Stimulated activated CD8-positive, alpha-beta memory T cell treated with anti-CD3 and anti-CD28 coated beads, Interleukin-4, amount 100 ng/mL, for 4 hours (primary cell): Measurements from ENCODE around the gene OPN4.
"Not testable (repeated sequence)": the region's sequence is repeated elsewhere in the genome, so short reads cannot be mapped to it uniquely, and the experiment has no call there.

Experiments used
- DNase-seq, 2 donors: peaks; one replicate each; pipeline ENCODE4 v3.0.0-alpha.2; 2020; ENCODE audit warnings: low read depth in 2 of 2, low spot score in 1 of 2

Gene OPN4, protein sequence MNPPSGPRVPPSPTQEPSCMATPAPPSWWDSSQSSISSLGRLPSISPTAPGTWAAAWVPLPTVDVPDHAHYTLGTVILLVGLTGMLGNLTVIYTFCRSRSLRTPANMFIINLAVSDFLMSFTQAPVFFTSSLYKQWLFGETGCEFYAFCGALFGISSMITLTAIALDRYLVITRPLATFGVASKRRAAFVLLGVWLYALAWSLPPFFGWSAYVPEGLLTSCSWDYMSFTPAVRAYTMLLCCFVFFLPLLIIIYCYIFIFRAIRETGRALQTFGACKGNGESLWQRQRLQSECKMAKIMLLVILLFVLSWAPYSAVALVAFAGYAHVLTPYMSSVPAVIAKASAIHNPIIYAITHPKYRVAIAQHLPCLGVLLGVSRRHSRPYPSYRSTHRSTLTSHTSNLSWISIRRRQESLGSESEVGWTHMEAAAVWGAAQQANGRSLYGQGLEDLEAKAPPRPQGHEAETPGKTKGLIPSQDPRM

DNA sequence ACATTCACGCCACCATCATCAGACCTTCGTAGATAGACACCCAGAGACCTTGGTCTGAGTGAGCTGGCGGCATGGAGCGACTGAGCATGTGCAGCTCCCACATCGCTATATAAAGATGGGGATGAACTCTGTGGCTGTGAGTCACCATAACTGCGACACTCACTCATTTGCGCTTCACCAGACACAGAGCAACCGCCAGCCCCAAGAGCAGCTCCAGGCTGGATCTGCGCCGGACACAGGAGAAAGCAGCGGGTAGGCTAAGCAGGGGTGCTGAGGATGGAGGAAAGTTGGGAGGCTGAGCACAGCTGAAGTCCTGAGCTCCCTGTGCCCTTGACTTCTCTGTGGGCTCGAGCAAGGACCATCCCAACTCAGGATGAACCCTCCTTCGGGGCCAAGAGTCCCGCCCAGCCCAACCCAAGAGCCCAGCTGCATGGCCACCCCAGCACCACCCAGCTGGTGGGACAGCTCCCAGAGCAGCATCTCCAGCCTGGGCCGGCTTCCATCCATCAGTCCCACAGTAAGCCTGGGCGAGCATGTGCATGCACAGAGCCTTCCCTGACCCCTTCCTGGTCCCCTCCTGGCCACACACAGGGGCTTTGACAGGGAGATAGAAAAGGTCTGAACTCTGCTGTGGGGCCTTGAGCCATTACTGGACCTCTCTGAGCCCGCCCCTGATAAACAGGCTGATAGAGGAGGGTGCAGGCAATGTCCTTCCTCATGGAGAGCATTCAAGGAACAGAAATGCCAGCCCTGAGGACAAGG, at the start of gene OPN4:
OPN4 (plus strand) TSS at position 137 of the 762 bp plus-strand sequence; CDS start at position 374, 237 bp downstream.
- no peak for DNase-seq

- no peak for DNase-seq
Measured at GRCh38 chr10:86607674-86608073, 46.7 kb upstream of the OPN4 start.

- DNase-seq = no peak
Measured at GRCh38 chr10:86609920-86610319, 44.4 kb upstream of the OPN4 start.

DNA sequence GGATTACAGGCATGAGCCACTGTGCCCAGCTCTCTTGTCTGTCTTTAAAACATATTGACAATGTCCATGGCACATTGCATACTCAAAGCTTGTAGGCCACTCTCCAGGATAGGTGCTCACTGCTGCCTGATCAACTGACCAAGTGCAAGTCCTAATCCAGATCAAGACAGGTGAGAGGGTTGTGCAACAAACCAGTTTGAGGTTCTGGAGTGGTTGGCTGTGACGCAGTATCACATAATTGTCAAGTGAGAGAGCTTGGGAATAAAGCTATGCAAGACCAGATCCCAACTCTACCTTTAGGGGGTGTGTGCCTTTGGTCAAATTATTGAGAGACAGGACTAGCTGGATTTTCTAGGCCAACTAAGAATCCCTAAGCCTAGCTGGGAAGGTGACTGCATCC, 43.0 kb upstream of the OPN4 start:
- DNase-seq = no peak

- DNase-seq = no peak
Measured at GRCh38 chr10:86613096-86613495, 41.3 kb upstream of the OPN4 start.

DNA sequence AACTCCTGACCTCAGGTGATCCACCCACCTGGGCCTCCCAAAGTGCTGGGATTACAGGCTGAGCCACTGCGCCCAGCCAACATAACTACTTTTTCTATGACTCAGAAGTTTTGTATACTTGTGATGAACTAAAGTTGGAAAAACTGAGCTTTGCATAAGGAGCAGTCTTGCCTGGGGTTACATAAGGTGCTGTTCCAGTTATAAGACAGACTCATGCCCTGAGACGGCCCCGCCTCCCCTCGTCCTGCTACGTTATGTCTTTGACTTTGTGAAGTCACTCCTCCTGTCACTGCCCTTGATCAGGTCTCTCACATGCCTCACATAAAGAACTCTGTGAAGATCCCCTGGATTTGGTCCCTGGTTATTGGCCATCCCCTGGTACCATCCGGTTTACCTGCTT, 40.4 kb upstream of the OPN4 start:
- DNase-seq = no peak

DNA sequence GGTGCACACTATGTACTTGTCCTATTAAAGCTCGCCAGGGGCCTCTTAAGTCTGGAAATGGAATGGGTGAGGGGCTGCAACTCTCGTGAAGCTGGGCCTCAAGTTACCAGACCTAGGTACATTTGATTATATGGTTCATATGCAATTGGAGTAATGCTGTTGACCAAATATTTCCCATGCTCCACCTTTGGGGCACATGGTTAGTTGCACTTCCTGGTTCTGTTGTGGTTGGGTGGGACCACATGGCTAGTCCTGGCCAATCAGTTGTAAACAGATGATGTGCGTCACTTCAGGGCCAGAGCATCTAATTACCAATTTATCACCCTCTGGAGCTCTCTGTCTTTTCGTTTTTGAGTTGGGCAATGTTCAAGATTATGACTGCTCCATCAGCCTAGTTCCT, 39.5 kb upstream of the OPN4 start:
- no peak for DNase-seq

DNA sequence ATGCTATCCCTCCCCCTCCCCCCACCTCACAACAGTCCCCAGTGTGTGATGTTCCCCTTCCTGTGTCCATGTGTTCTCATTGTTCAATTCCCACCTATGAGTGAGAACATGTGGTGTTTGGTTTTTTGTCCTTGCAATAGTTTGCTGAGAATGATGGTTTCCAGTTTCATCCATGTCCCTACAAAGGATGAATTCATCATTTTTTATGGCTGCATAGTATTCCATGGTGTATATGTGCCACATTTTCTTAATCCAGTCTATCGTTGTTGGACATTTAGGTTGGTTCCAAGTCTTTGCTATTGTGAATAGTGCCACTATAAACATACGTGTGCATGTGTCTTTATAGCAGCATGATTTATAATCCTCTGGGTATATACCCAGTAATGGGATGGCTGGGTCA, 37.1 kb upstream of the OPN4 start:
- DNase-seq = not testable (repeated sequence)

- no peak for DNase-seq
Measured at GRCh38 chr10:86628311-86628710, 26.0 kb upstream of the OPN4 start.

- no peak for DNase-seq
Measured at GRCh38 chr10:86630079-86630478, 24.3 kb upstream of the OPN4 start.

DNA sequence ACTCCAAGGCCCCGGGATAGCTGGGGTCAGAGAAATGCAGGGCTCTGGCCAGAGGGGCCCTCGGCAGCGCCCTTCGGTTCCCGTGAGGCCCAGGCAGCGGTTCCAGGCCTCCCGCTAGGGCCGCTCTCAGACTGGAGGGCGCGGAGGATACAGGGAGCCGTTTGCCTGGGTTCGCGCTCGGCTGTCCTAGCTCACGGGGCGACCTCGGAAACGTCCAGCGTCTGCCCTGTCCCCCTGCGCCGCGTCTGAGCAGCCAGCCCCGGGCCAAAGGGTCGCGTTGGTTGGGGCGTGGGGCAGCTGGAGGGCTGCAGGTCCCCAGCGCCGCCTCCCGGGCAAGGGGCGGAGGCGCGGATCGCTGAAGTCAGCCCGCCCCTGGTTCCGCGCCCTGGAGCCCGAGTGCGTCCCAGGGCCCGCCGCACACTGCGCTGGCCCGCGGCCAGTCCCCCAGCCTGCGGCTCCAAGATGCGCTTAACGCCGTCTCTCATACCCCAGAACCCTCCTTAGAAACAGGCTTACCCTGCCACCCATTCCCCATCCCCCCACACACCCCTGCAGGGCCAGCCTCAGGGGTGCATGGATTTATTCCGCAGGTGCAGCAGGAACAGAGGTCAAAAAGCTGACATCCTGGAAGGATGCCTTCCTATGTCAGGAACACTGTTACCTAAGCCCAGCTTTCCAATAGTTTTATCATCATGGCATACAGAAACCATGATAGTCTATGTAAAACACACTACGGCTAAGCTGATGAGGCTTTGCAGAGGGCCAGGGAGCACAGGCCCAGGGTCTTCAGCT, 22.1 kb upstream of the OPN4 start:
- DNase-seq = no peak

DNA sequence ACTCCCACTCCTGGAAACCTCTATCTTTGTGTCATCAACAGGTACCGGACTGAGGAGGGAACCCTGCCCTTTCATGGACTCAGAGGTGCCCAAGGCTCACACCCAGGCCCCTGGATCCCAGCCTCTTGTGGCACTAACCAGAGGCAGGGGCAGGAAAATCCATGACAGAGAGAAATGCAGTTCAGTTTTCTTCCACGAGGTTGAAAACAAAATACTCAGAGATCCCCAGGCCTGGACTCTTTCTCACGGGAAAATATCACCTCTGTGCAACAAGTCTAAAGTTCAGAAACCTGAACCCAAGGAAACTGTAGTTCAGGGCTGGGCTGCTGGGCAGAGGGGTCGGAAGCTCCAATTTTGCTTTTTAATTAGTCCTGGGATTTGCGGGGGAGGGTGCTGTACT, 21.4 kb upstream of the OPN4 start:
- DNase-seq = no peak

DNA sequence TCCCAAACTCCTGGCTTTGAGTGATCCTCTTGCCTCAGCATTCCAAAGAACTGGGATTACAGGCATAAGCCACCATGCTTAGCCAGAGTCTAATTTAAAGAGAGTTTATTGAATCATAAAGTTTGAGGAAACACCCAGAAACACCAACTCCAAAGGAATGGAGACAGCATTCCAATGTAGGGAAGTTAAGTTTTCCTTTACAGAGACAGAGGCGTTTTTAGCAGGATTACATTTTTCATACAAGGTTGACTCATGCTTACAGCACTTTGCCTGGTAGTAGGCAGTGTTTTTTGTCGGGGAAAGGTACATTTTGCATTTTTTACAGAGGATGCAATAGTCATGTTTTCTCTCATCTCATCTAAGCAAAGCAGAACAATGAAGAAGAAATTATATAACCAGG, 18.9 kb upstream of the OPN4 start:
- DNase-seq = no peak

DNA sequence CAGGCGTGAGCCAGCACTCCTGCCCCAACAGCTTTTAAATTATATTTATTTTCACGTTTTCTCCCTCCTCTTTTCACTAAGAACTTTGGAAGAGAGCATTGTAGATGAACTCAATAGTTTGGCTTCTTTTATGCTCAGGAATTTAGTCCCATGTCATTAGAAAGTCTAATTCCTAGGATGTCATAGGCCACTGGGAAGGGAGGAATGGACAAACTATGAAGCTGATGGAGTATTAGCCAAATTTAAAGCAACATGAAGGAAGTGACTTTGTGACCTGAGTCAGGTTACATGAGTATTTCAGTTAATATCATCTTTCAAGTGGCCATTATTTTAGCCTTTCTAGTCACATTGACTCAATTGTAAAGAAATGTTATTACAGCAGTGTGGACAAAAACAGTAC, 18.0 kb upstream of the OPN4 start:
- DNase-seq = no peak

DNA sequence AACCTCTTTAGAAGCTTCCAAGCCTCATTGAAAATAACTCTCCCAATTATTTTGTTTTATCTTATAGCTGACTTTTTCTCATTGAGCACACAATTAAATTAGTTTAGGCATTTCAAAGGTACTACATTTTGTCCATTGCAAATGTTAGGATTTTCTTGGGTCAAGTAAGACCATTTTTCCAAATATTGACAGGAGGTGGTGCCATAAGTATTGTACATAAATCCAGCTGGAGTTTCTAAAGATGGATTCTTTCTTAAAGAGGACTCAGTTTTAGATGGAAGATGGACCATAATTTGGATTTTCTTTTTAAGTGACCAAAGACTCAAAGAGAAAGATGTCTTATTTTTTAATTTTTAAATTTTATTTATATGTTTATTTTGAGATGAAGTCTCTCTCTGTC, 12.3 kb upstream of the OPN4 start:
- DNase-seq = no peak

- DNase-seq = no peak
Measured at GRCh38 chr10:86642499-86642898, 11.8 kb upstream of the OPN4 start.

DNA sequence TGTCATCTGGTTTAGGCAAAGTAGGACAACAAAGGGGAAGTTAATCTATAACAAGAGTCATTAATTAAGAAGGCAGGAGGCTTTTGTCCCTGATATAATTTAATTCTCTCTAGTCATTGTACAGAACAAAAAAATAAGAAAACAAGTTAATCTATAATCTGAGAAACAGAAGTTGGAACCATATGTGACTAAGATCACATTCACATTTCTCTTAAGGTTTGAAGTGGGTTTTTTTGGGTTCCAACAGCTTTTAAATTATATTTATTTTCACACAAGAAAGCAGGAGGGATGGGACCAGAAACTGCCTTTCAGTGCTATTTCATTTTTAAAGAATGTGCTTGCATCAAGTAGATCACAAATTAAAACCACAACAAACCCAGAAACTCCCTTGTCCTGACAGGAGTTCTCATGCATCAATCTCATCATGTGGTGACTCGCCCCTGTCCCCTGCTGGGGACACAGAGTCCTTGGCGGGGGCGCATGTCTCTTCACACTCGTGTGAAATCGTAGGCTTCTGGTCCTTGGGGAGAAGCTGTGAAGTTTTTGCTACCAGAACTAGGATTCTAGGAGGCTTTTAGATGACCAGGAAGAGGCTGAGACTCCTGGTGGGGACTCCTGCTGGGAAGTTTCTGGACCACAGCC, 10.1 kb upstream of the OPN4 start:
- DNase-seq = no peak

DNA sequence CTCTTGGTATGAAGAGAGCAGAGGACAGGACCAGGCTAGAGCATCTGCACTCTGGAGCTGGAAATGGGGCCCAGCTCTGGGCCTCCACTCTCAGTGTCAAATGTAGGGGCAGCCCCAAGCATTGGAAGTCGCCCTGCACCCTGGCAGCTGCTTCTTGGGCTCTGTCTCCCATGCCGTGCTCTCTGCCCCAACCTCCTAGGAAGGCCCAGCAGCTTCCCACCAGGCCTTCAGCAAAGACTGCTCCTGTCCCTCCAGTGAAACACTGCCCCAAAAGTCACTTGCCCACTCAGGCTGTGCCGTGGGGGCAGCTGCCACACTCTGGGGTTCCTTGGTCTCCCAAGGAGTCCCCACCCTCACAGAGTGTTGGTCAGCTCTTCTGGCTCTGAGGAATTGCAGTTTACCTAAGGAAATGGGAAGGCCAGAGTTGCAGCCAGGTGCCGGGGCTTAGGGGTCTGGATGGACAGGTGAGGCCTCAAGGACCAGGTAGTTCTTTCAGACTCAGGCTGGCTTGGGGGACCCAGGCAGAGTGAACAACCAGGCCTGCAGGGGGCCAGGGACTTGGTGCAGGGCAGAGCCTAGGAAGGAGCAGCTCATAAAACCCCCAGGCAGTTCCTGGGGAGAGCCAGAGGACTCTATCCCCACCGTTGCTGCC, 9.4 kb upstream of the OPN4 start:
- DNase-seq = no peak

DNA sequence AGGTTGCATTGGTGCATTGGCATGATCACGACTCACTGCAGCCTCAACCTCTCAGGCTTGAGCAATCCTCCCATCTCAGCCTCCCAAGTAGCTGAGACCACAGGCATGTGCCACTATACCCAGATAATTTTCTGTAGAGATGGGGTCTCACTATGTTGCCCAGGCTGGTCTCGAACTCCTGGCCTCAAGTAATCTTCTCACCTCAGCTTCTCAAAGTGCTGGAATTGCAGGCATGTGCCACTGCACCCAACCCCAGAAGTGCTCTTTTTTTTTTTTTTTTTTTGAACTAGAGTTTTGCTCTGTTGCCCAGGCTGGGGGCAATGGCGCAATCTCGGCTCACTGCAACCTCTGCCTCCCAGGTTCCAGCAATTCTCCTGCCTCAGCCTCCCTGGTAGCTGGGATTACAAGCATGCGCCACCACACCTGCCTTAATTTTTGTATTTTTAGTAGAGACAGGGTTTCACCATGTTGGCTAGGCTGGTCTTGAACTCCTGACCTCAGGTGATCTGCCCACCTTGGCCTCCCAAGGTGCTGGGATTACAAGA, 8.7 kb upstream of the OPN4 start:
- DNase-seq = not testable (repeated sequence)

DNA sequence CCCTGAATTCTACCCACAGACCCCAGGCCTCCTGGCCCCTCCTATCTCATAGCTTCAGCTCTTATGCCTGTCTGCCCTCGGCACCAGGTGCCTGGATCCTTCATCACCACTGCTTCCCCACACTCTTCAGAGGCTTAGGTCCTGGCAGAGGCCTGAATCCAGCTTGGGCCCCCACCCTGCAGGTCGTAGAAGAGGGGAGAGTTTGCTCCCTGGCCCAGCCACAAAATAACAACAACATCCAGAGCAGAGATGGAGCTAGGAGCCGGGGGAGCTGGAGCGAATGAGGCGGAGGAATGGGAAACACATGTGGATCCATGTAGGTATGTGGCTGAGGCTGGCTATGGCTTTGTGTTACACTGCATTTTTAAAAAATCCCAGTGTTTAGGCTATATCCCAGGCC, 7.8 kb upstream of the OPN4 start:
- DNase-seq = no peak
